ENCODE measurements around the gene RDM1. TPM values are rescaled to one million over a fixed set of nuclear protein-coding genes. Genes with fewer than 3 reads are reported as not detected.
A peak's percentile ranks its signal among the peaks of the same experiment; 100 is the strongest.

RDM1 gene
- polyA plus RNA-seq, 2 of the 4 experiments (the other 2 are of a cell fraction), result 4.3 to 4.6 TPM

DNA sequence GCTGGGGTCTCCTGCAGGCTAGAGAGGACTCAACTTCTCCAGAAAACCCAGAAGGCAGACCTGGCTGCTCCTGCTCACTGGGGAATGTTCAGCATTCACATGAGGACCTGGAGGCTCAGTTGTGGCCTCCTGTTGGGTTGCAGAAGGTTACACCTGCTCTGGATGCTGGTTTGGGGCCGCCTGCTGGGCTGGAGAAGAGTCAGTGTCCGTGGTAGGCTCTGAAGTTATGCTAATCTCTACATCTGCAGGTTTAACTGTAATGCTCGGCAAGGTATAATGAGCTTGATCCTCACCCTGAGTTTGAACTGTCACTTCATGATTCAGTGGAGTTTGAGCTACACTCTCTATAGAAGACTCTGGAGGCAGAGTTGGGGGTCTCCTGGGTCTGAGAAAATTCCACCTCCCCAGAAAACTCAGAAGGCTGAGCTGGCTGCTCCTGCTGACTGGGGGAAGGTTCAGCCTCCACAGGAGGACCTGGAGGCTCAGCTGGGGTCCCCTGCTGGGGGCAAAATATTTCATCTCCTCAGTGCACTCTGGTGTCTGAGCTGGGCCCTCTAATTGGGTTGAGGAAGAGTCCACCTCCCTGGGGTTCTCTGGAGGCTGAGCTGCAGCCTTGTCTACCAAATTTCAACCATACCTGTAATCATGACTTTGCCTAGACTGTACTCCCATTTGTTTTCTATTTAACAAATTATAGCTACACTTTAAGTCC is 23.5 kb downstream of the RDM1 start (continued):
- TF ChIP-seq TFCP2L1 (CRISPR knock-in tag; IDR thresholded peaks at IDR 0.05) (no peak), HEYL (CRISPR knock-in tag; IDR thresholded peaks at IDR 0.05) (no peak)

DNA sequence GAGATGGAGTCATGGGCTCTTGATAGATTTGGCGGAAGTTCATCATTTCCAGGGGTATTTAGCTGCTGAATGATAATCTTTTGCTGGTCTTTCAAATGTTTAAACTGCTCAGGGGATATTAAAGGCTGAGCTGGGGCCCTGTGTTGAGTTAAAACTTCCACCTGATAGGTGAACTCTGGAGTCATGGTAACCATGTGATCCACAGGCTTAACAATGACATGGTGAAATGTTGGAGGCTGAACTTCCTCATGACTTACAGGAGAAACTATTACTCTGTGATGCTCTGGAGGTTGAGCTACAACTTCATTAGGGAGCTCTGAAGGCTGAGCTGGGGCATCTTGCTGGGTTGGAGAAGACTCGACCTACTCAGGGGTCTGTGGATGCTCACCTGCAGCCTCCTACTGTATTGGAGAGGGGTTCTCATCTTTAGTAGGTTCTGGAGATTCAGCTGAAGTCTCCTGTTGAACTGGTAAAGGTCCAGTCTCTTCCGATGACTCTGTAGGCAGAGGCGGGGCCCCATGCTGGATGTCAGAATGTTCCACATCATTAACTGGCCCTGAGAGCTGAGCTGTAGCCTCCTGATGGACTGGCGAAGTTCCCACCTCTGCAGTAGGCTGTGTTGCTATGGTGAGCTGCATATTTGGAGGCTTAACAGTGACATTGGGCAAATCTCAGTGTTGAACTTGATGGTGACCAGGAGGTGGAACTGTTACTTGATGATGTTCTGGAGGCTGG is 24.2 kb downstream of the RDM1 start:
- Histone ChIP-seq H3K4me3 (no peak overlapping the region), H3K4me1 (no peaks in the 10 kb centered on the region), H3K4me2 (no peak overlapping the region), H3K9me3 (no peaks in the 10 kb centered on the region), H3K27ac (no peak overlapping the region)
- no peak for TF ChIP-seq ESRRA (IDR thresholded peaks at IDR 0.05; ENCODE audit: borderline replicate concordance, low read length)
- no peak for TF ChIP-seq MAZ (IDR thresholded peaks at IDR 0.05; ENCODE audit: borderline replicate concordance, low read depth, low read length)
- TF ChIP-seq, protein P1, sequence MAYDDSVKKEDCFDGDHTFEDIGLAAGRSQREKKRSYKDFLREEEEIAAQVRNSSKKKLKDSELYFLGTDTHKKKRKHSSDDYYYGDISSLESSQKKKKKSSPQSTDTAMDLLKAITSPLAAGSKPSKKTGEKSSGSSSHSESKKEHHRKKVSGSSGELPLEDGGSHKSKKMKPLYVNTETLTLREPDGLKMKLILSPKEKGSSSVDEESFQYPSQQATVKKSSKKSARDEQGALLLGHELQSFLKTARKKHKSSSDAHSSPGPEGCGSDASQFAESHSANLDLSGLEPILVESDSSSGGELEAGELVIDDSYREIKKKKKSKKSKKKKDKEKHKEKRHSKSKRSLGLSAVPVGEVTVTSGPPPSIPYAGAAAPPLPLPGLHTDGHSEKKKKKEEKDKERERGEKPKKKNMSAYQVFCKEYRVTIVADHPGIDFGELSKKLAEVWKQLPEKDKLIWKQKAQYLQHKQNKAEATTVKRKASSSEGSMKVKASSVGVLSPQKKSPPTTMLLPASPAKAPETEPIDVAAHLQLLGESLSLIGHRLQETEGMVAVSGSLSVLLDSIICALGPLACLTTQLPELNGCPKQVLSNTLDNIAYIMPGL (CRISPR knock-in tag; IDR thresholded peaks at IDR 0.05; ENCODE audit: borderline replicate concordance), result no peak
- no peak for TF ChIP-seq CBX8 (IDR thresholded peaks at IDR 0.05)
- TF ChIP-seq HOXB13 (CRISPR knock-in tag; IDR thresholded peaks at IDR 0.05; ENCODE audit: low read depth), result no peak
- TF ChIP-seq PHF8 (IDR thresholded peaks at IDR 0.05; ENCODE audit: borderline replicate concordance, low read depth), result no peak
- no peak for TF ChIP-seq KDM1A (IDR thresholded peaks at IDR 0.05; ENCODE audit: low read depth)
- TF ChIP-seq JUN (IDR thresholded peaks at IDR 0.05), result no peak
- no peak for TF ChIP-seq TFCP2L1 (CRISPR knock-in tag; IDR thresholded peaks at IDR 0.05)
- TF ChIP-seq, protein P2, sequence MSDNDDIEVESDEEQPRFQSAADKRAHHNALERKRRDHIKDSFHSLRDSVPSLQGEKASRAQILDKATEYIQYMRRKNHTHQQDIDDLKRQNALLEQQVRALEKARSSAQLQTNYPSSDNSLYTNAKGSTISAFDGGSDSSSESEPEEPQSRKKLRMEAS (IDR thresholded peaks at IDR 0.05), result no peak
- no peak for TF ChIP-seq RCOR1 (IDR thresholded peaks at IDR 0.05; ENCODE audit: low read depth, low read length)
- no peak for TF ChIP-seq MYC (IDR thresholded peaks at IDR 0.05; ENCODE audit: borderline replicate concordance, low read length)
- TF ChIP-seq CEBPB (IDR thresholded peaks at IDR 0.05), result no peak
- no peak for TF ChIP-seq POLR2A (IDR thresholded peaks at IDR 0.05; ENCODE audit: low read length)
- no peak for TF ChIP-seq SREBF2 (IDR thresholded peaks at IDR 0.05)
- TF ChIP-seq POLR2AphosphoS2 (conservative IDR thresholded peaks at IDR 0.05; ENCODE audit: low read length), result no peak
- TF ChIP-seq, protein P3, sequence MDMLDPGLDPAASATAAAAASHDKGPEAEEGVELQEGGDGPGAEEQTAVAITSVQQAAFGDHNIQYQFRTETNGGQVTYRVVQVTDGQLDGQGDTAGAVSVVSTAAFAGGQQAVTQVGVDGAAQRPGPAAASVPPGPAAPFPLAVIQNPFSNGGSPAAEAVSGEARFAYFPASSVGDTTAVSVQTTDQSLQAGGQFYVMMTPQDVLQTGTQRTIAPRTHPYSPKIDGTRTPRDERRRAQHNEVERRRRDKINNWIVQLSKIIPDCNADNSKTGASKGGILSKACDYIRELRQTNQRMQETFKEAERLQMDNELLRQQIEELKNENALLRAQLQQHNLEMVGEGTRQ (IDR thresholded peaks at IDR 0.05), result no peak
- no peak for TF ChIP-seq RARB (CRISPR knock-in tag; IDR thresholded peaks at IDR 0.05)
- no peak for TF ChIP-seq SMC3 (IDR thresholded peaks at IDR 0.05)
- TF ChIP-seq HEYL (CRISPR knock-in tag; IDR thresholded peaks at IDR 0.05), result no peak
- ATAC-seq, result no peak; a peak in 1 of 6 replicates
- no peak for FAIRE-seq
- WGBS (ENCODE audit: missing lambda C conversion rate), result 33% methylated on average over 5 of the region's 5 CpGs
- DNase-seq (ENCODE audit: low read depth in 1 of 2, low spot score in 1 of 2), result no peak
- ChIA-PET POLR2A (no interaction called here), CTCF (interaction anchor here (0.6 to 1.5 kb wide), 3 partner anchors 9 to 63 kb away, joined by 3 to 4 read pairs (median 3); no protein-coding TSS in a partner anchor)

DNA sequence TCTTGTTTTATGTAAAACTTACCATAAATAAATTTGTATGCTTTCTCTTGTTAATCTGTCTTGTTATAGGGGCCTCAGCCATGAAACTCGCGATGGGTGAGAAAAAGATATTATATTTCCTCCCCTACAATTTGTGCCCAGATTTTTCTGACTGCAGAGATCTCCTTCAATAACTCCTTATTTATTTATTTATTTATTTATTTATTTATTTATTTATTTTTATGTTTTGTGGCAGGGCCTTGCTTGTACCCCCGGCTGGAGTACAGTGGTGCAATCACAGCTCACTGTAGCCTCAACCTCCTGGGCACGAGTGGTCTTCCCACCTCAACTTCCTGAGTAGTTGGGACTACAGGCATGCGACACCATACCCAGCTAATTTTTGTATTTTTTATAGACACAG is 27.1 kb downstream of the RDM1 start:
- no peak overlapping the region for H3K27ac ChIP-seq
- ChIA-PET POLR2A (no interaction called here), CTCF (interaction anchor here (0.7 to 1.1 kb wide), 2 partner anchors 9 to 28 kb away, joined by 3 read pairs; no protein-coding TSS in a partner anchor)
- H3K4me1 ChIP-seq, result peaks cover 12% of the 10 kb centered on the region
- H3K9me3 ChIP-seq, result no peaks in the 10 kb centered on the region
- no peak overlapping the region for H3K4me3 ChIP-seq
- no peak for ATAC-seq
- FAIRE-seq, result no peak
- DNase-seq (ENCODE audit: low read depth in 1 of 2, low spot score in 1 of 2), result no peak
- WGBS (ENCODE audit: missing lambda C conversion rate), result 79% methylated on average over 5 of the region's 5 CpGs
- TF ChIP-seq JUN (IDR thresholded peaks at IDR 0.05) (no peak), PHF8 (IDR thresholded peaks at IDR 0.05; ENCODE audit: borderline replicate concordance, low read depth) (no peak), ZFP36 (IDR thresholded peaks at IDR 0.05; ENCODE audit: borderline replicate concordance, partially characterized antibody) (no peak), ZC3H11A (IDR thresholded peaks at IDR 0.05) (peak; percentile 86), EP300 (IDR thresholded peaks at IDR 0.05) (no peak)
- TF ChIP-seq, protein P4, sequence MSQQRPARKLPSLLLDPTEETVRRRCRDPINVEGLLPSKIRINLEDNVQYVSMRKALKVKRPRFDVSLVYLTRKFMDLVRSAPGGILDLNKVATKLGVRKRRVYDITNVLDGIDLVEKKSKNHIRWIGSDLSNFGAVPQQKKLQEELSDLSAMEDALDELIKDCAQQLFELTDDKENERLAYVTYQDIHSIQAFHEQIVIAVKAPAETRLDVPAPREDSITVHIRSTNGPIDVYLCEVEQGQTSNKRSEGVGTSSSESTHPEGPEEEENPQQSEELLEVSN (IDR thresholded peaks at IDR 0.05; ENCODE audit: borderline replicate concordance, low read depth), result no peak
- H3K4me2 ChIP-seq, result no peak overlapping the region

All from A549 (cell line).